ENCODE measurements around the gene CNGA2.

- TF ChIP-seq EZH2phosphoT487 (IDR thresholded peaks at IDR 0.05; ENCODE audit: low read length) (no peak), CTCF (IDR thresholded peaks at IDR 0.05; ENCODE audit: low read length) (no peak)
Measured at GRCh38 chrX:151745651-151746050, 11.1 kb downstream of the CNGA2 start.

Data from MM.1S (cell line).